ENCODE measurements around the gene SHE.
"Not testable (repeated sequence)": the region's sequence is repeated elsewhere in the genome, so short reads cannot be mapped to it uniquely, and the experiment has no call there.

Gene SHE

GRCh38 chr1:154512760-154513159, 10.5 kb upstream of the SHE start:
- no peak for DNase-seq

- no peak for DNase-seq
Observed at GRCh38 chr1:154503898-154504297, 1.7 kb upstream of the SHE start.

- no peak for DNase-seq
Observed at GRCh38 chr1:154502744-154503115, 518 bp upstream of the SHE start.

GRCh38 chr1:154501423-154502065, 668 bp downstream of the SHE start:
- no peak for DNase-seq

GRCh38 chr1:154500533-154500932, 1.7 kb downstream of the SHE start:
- no peak for DNase-seq

- no peak for DNase-seq
Observed at GRCh38 chr1:154499446-154499845, 2.8 kb downstream of the SHE start.

GRCh38 chr1:154497026-154497806, 5.0 kb downstream of the SHE start:
- DNase-seq = no peak

GRCh38 chr1:154496383-154496782, 5.8 kb downstream of the SHE start:
- no peak for DNase-seq

GRCh38 chr1:154495496-154496273, 6.5 kb downstream of the SHE start:
- no peak for DNase-seq

GRCh38 chr1:154493276-154493675, 8.9 kb downstream of the SHE start:
- DNase-seq = no peak

- no peak for DNase-seq
Observed at GRCh38 chr1:154492115-154492514, 10.1 kb downstream of the SHE start.

GRCh38 chr1:154490317-154490716, 11.9 kb downstream of the SHE start:
- no peak for DNase-seq

GRCh38 chr1:154489695-154490274, 12.4 kb downstream of the SHE start:
- DNase-seq = no peak

- DNase-seq = no peak
Observed at GRCh38 chr1:154488922-154489321, 13.3 kb downstream of the SHE start.

GRCh38 chr1:154486756-154487155, 15.5 kb downstream of the SHE start:
- DNase-seq = not testable (repeated sequence)

GRCh38 chr1:154485910-154486496, 16.2 kb downstream of the SHE start:
- no peak for DNase-seq

- DNase-seq = no peak
Observed at GRCh38 chr1:154485106-154485505, 17.1 kb downstream of the SHE start.

GRCh38 chr1:154483941-154484803, 18.0 kb downstream of the SHE start:
- no peak for DNase-seq

- DNase-seq = no peak
Observed at GRCh38 chr1:154481053-154481452, 21.2 kb downstream of the SHE start.

GRCh38 chr1:154479764-154480421, 22.3 kb downstream of the SHE start:
- DNase-seq = peak; percentile 25

- DNase-seq = no peak
Observed at GRCh38 chr1:154478639-154479038, 23.6 kb downstream of the SHE start.

GRCh38 chr1:154478013-154478412, 24.2 kb downstream of the SHE start:
- no peak for DNase-seq

Data from stimulated activated naive CD4-positive, alpha-beta T cell treated with Interleukin-2 at 50 U/mL for 16 hours (primary cell).